NT2/D1 (cell line): ENCODE measurements around the gene TERT.

ENCODE experiments used
- SUZ12 ChIP-seq: IDR thresholded peaks from 2 replicates; pipeline ENCODE4 v1.6.1; 2011; ENCODE audit not compliant: insufficient read length, insufficient read depth; ENCODE audit errors: extremely low read depth
- YY1 ChIP-seq: IDR thresholded peaks from 2 replicates; pipeline ENCODE4 v1.6.1; 2011; ENCODE audit not compliant: insufficient read length, insufficient read depth
- ZNF274 ChIP-seq: IDR thresholded peaks from 2 replicates; pipeline ENCODE4 v1.6.1; 2011; ENCODE audit warnings: mild to moderate bottlenecking, low read depth, low read length

DNA sequence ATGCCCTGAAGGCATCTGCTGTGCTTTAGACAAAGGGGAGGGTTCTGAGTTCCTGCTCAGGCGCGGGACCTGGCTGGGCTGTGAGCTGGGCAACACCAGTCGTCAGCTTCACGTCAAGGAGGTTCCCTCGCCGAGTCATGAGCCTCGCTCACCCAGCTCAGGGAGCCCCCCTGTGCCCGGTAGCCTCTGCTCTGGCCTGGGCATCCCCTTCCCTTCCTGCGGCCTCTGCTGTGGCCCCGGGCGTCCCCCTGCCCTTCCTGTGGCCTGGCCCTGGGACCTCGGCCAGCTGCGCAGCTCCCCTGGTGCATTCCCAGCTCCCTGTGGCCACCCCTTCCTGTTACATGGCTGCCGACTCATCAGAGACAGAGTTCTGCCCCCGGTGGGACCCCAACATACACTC lies 29.8 kb downstream of the TERT start:
- no peak for TF ChIP-seq SUZ12
- TF ChIP-seq YY1, result no peak
- TF ChIP-seq ZNF274, result no peak
